Endothelial cell of umbilical vein (primary cell): Measurements from ENCODE around the gene APC2. TPM values are rescaled to one million over a fixed set of nuclear protein-coding genes. Genes with fewer than 3 reads are reported as not detected.
"Not testable (repeated sequence)": the region's sequence is repeated elsewhere in the genome, so short reads cannot be mapped to it uniquely, and the experiment has no call there.

Source experiments
- BruUV-seq: library from RNA; stranded (reverse); fragments of 400-500 nt; replicated peaks from 2 replicates; lab custom pipeline; 2021; lab: Mats Ljungman, UMichigan
- CTCF ChIA-PET: fragments of 300-600, 350-600 bp; sonication (Branson Sonifier 250); formaldehyde crosslinking; loops from one replicate; lab custom pipeline; 2021; ENCODE audit warnings: antibody characterized with exemption, inconsistent platforms; lab: Charles Lee
- POLR2A ChIA-PET: fragments of 300-600, 350-600 bp; sonication (Branson Sonifier 250); formaldehyde crosslinking; loops from one replicate; lab custom pipeline; 2021; ENCODE audit warnings: antibody characterized with exemption, inconsistent platforms; lab: Charles Lee
- DNase-seq: peaks from one replicate; pipeline ENCODE4 v3.0.0-alpha.2; 2011; ENCODE audit warnings: low read depth, low spot score
- FAIRE-seq: peaks from 2 replicates; lab custom pipeline; 2011; peaks lifted over from hg19 to GRCh38; lab: Jason Lieb, UNC
- H2AFZ ChIP-seq: 2 replicates; pipeline ENCODE4 v1.6.0; 2012; ENCODE audit warnings: low read depth, low read length, control low read depth, inconsistent platforms
- H3K27ac ChIP-seq: 2 replicates; pipeline ENCODE4 v1.5.1; 2011; ENCODE audit warnings: low read depth, mild to moderate bottlenecking, control low read depth, low read length, moderate library complexity; ENCODE audit not compliant: insufficient read depth
- H3K27me3 ChIP-seq, 2 experiments: 2 replicates each; pipeline versions ENCODE4 v1.6.0 to v1.6.1; 2011; ENCODE audit warnings: low read length in 2 of 2, mixed read lengths in 1 of 2; ENCODE audit not compliant: control insufficient read depth in 2 of 2, insufficient read depth in 2 of 2
- H3K36me3 ChIP-seq, 2 experiments: 2 replicates in 1 of 2; 3 replicates in 1 of 2; pipeline ENCODE4 v1.5.1; 2011; ENCODE audit warnings: low read length in 2 of 2, mild to moderate bottlenecking in 1 of 2, moderate library complexity in 1 of 2; ENCODE audit not compliant: control insufficient read depth in 2 of 2, insufficient read depth in 2 of 2; ENCODE audit errors: extremely low read depth in 1 of 2
- H3K4me1 ChIP-seq: 3 replicates; pipeline ENCODE4 v1.5.1; 2011; ENCODE audit warnings: mild to moderate bottlenecking, low read length; ENCODE audit not compliant: control insufficient read depth, insufficient read depth; ENCODE audit errors: extremely low read depth
- H3K4me2 ChIP-seq: 2 replicates; pipeline ENCODE4 v1.6.1; 2011; ENCODE audit warnings: low read length, control low read depth, mixed read lengths; ENCODE audit not compliant: insufficient read depth
- H3K4me3 ChIP-seq, 3 experiments: fragments of 200-600 bp in 1 of 3; sonication (generic), shearing (Covaris generic) in 1 of 3; replicated peaks in 1 of 3; 2 replicates each; pipeline ENCODE4 v1.5.1; 2011 to 2016; ENCODE audit warnings: control low read depth in 3 of 3, low read length in 3 of 3, mild to moderate bottlenecking in 2 of 3, inconsistent platforms in 1 of 3, low read depth in 1 of 3, moderate library complexity in 1 of 3; ENCODE audit not compliant: insufficient read depth in 1 of 3
- H3K79me2 ChIP-seq: 2 replicates; pipeline ENCODE4 v1.6.0; 2012; ENCODE audit warnings: low read length, inconsistent platforms; ENCODE audit not compliant: control insufficient read depth, insufficient read depth
- H3K9ac ChIP-seq: replicated peaks from 2 replicates; pipeline ENCODE3; 2011; ENCODE audit warnings: low read length, control low read depth; ENCODE audit not compliant: insufficient read depth; ENCODE audit errors: extremely low read depth
- H3K9me1 ChIP-seq: replicated peaks from 3 replicates; pipeline ENCODE4 v1.6.0; 2011; ENCODE audit warnings: mild to moderate bottlenecking, low read length; ENCODE audit not compliant: control insufficient read depth, insufficient read depth; ENCODE audit errors: extremely low read depth
- H3K9me3 ChIP-seq: replicated peaks from 2 replicates; pipeline ENCODE4 v1.5.1; 2012; ENCODE audit warnings: low read length, inconsistent platforms; ENCODE audit not compliant: control insufficient read depth, insufficient read depth
- H4K20me1 ChIP-seq: replicated peaks from 2 replicates; pipeline ENCODE3; 2011; ENCODE audit warnings: mild to moderate bottlenecking, low read length; ENCODE audit not compliant: control insufficient read depth, insufficient read depth; ENCODE audit errors: extremely low read depth
- CTCF ChIP-seq, 2 donors: IDR thresholded peaks; 1 replicate in 1 of 2; 2 replicates in 1 of 2; pipeline ENCODE4 v1.5.1; 2011; ENCODE audit warnings: low read length in 2 of 2, mild to moderate bottlenecking in 2 of 2, moderate library complexity in 2 of 2, control low read depth in 1 of 2, inconsistent platforms in 1 of 2, low read depth in 1 of 2; ENCODE audit not compliant: insufficient read depth in 1 of 2; ENCODE audit errors: extremely low read depth in 1 of 2
- EZH2 ChIP-seq: IDR thresholded peaks from 2 replicates; pipeline ENCODE4 v1.6.1; 2012; ENCODE audit warnings: borderline replicate concordance, low read depth, mild to moderate bottlenecking, moderate library complexity, low read length, inconsistent platforms; ENCODE audit not compliant: severe bottlenecking
- FOS ChIP-seq: IDR thresholded peaks from 2 replicates; pipeline ENCODE4 v1.6.1; 2011; ENCODE audit warnings: mild to moderate bottlenecking, low read length, moderate library complexity, borderline replicate concordance; ENCODE audit not compliant: insufficient read depth
- GATA2 ChIP-seq: IDR thresholded peaks from 2 replicates; pipeline ENCODE4 v1.7.0; 2011; ENCODE audit warnings: low read depth, mild to moderate bottlenecking, moderate library complexity, mixed read lengths, low read length; ENCODE audit not compliant: insufficient read length, insufficient read depth
- JUN ChIP-seq: IDR thresholded peaks from 2 replicates; pipeline ENCODE4 v1.6.1; 2011; ENCODE audit warnings: borderline replicate concordance, low read depth; ENCODE audit not compliant: insufficient read length, insufficient read depth
- MAX ChIP-seq: IDR thresholded peaks from 2 replicates; pipeline ENCODE4 v1.6.1; 2011; ENCODE audit not compliant: insufficient read depth, insufficient read length
- MYC ChIP-seq: IDR thresholded peaks from one replicate; pipeline ENCODE4 v1.6.1; 2011; ENCODE audit warnings: mild to moderate bottlenecking, low read depth, low read length
- POLR2A ChIP-seq: IDR thresholded peaks from 2 replicates; pipeline ENCODE4 v1.6.1; 2012; ENCODE audit warnings: low read depth, mild to moderate bottlenecking, control low read depth, low read length
- POLR2AphosphoS5 ChIP-seq: IDR thresholded peaks from 2 replicates; pipeline ENCODE4 v1.6.1; 2012; ENCODE audit warnings: low read depth, mild to moderate bottlenecking, control low read depth, low read length, moderate library complexity; ENCODE audit not compliant: insufficient read depth
- dilution Hi-C: fragments of 300-500 bp; cut with MboI; formaldehyde crosslinking; loops from one replicate; pipeline ENCODE4 v1.15.0; 2019; ENCODE audit warnings: low sequenced_read_pairs; ENCODE audit not compliant: extremely low pct_ligation_motif_present
- intact Hi-C: fragments of 100-400 bp; cut with micrococcal nuclease; formaldehyde crosslinking; loops from one replicate; pipeline ENCODE4 v1.10.0; 2022
- polyA plus RNA-seq, 4 experiments: library from polyadenylated mRNA; depleted of rRNA in 3 of 4; stranded (reverse) in 3 of 4; unstranded in 1 of 4; fragments of >200 nt; gene quantifications; 2 replicates each; pipeline versions ENCODE4 v1.2.1 to v1.2.3, GENCODE V29; 2011 to 2012; ENCODE audit warnings: missing spikeins in 1 of 4
- total RNA-seq: library from RNA; stranded (reverse); gene quantifications from 2 replicates; pipeline ENCODE4 v1.2.3, GENCODE V29; 2021

Gene APC2
- total and polyA plus RNA-seq, 2 donors (not counting 3 experiments of a cell fraction or from before 2014, with no cell fraction given): 0.01 to 0.04 TPM

GRCh38 chr19:1475751-1476437 is 26.0 kb downstream of the APC2 start:
- no peak overlapping the region for H2AFZ ChIP-seq
- dilution Hi-C loops: no loop called here
- no peak overlapping the region for H3K4me2 ChIP-seq
- peaks cover 0 to 3% of the 10 kb centered on the region in 2 experiments for H3K36me3 ChIP-seq
- H3K4me1 ChIP-seq: peaks cover 3% of the 10 kb centered on the region
- peaks cover 5% of the 10 kb centered on the region for H3K79me2 ChIP-seq
- no peaks in the 10 kb centered on the region for H3K9me3 ChIP-seq
- ChIA-PET CTCF (interaction anchor here (2.4 kb wide), 1 partner anchor 10 kb away, joined by 12 read pairs; no protein-coding TSS in a partner anchor), POLR2A (no interaction called here)
- H3K9ac ChIP-seq: no peak overlapping the region
- no TSS peak for BruUV-seq
- no peaks in the 10 kb centered on the region for H4K20me1 ChIP-seq
- no peak overlapping the region for H3K4me3 ChIP-seq
- H3K9me1 ChIP-seq: no peaks in the 10 kb centered on the region
- intact Hi-C loops: no loop called here
- no peak for TF ChIP-seq MAX
- no peak for TF ChIP-seq EZH2
- no peak for TF ChIP-seq JUN
- TF ChIP-seq POLR2AphosphoS5: no peak
- TF ChIP-seq GATA2: no peak
- TF ChIP-seq FOS: no peak
- no peak for TF ChIP-seq POLR2A
- no peak for TF ChIP-seq CTCF (IDR thresholded peaks at IDR 0.05; ENCODE audit: extremely low read depth in 1 of 2, insufficient read depth in 1 of 2, low read depth in 1 of 2, low read length in 2 of 2)
- no peak for TF ChIP-seq MYC
- no peak overlapping the region for H3K27ac ChIP-seq
- FAIRE-seq (no peak), DNase-seq (no peak)
- H3K27me3 ChIP-seq: peaks cover 16 to 25% of the 10 kb centered on the region in 2 experiments

- POLR2A ChIA-PET, intact Hi-C loops, H3K4me2 ChIP-seq, H3K4me3 ChIP-seq, H3K79me2 ChIP-seq, H3K4me1 ChIP-seq, dilution Hi-C loops, H3K9ac ChIP-seq, H3K36me3 ChIP-seq, H2AFZ ChIP-seq, BruUV-seq, H4K20me1 ChIP-seq, H3K9me3 ChIP-seq, CTCF ChIA-PET, FAIRE-seq, H3K9me1 ChIP-seq, DNase-seq, H3K27ac ChIP-seq: not testable (repeated sequence)
- peaks cover 5 to 14% of the 10 kb centered on the region in 2 experiments for H3K27me3 ChIP-seq
Measured at GRCh38 chr19:1477056-1477455, 27.1 kb downstream of the APC2 start.
